Measurements from ENCODE around the gene RAB12.
A peak's percentile ranks its signal among the peaks of the same experiment; 100 is the strongest.
"Not testable (repeated sequence)": the region's sequence is repeated elsewhere in the genome, so short reads cannot be mapped to it uniquely, and the experiment has no call there.

Gene RAB12

GRCh38 chr18:8639762-8640161 lies 30.5 kb downstream of the RAB12 start:
- Histone ChIP-seq H3K9me3 (ENCODE audit: control insufficient read depth, low read length) (no peaks in the 10 kb centered on the region), H3K27me3 (ENCODE audit: control insufficient read depth, insufficient read depth, low read length, poor library complexity, severe bottlenecking) (no peaks in the 10 kb centered on the region), H3K4me3 (ENCODE audit: insufficient read depth, low read depth, low read length) (no peak overlapping the region), H3K4me1 (ENCODE audit: control insufficient read depth, insufficient read depth, low read length) (no peaks in the 10 kb centered on the region), H3K36me3 (ENCODE audit: control insufficient read depth, insufficient read depth, low read length) (peaks cover 24% of the 10 kb centered on the region), H3K27ac (ENCODE audit: insufficient read depth, low read depth, low read length, poor library complexity, severe bottlenecking) (no peak overlapping the region)
- 95 to 97% methylated on average over 11 of the region's 11 CpGs for WGBS, 2 experiments

GRCh38 chr18:8643326-8643878 lies 34.2 kb downstream of the RAB12 start:
- Histone ChIP-seq H3K4me3 (ENCODE audit: insufficient read depth, low read depth, low read length) (no peak overlapping the region), H3K9me3 (ENCODE audit: control insufficient read depth, low read length) (no peaks in the 10 kb centered on the region), H3K27ac (ENCODE audit: insufficient read depth, low read depth, low read length, poor library complexity, severe bottlenecking) (no peak overlapping the region), H3K36me3 (ENCODE audit: control insufficient read depth, insufficient read depth, low read length) (peaks cover 6% of the 10 kb centered on the region), H3K27me3 (ENCODE audit: control insufficient read depth, insufficient read depth, low read length, poor library complexity, severe bottlenecking) (no peaks in the 10 kb centered on the region), H3K4me1 (ENCODE audit: control insufficient read depth, insufficient read depth, low read length) (no peaks in the 10 kb centered on the region)
- WGBS, 2 experiments: 87 to 97% methylated on average over 2 to 3 of the region's 3 CpGs

- not testable (repeated sequence) for H3K27me3 ChIP-seq (ENCODE audit: control insufficient read depth, insufficient read depth, low read length, poor library complexity, severe bottlenecking); H3K9me3 ChIP-seq (ENCODE audit: control insufficient read depth, low read length); H3K36me3 ChIP-seq (ENCODE audit: control insufficient read depth, insufficient read depth, low read length); H3K27ac ChIP-seq (ENCODE audit: insufficient read depth, low read depth, low read length, poor library complexity, severe bottlenecking); H3K4me1 ChIP-seq (ENCODE audit: control insufficient read depth, insufficient read depth, low read length); H3K4me3 ChIP-seq (ENCODE audit: insufficient read depth, low read depth, low read length)
- WGBS, 2 experiments: 85 to 92% methylated on average over 3 of the region's 3 CpGs
These were observed 38.1 kb downstream of the RAB12 start for GRCh38 chr18:8647359-8647758.

- not testable (repeated sequence) for H3K4me3 ChIP-seq (ENCODE audit: insufficient read depth, low read depth, low read length); H3K9me3 ChIP-seq (ENCODE audit: control insufficient read depth, low read length); H3K27me3 ChIP-seq (ENCODE audit: control insufficient read depth, insufficient read depth, low read length, poor library complexity, severe bottlenecking); H3K27ac ChIP-seq (ENCODE audit: insufficient read depth, low read depth, low read length, poor library complexity, severe bottlenecking); H3K36me3 ChIP-seq (ENCODE audit: control insufficient read depth, insufficient read depth, low read length); H3K4me1 ChIP-seq (ENCODE audit: control insufficient read depth, insufficient read depth, low read length)
- 89 to 92% methylated on average over 6 to 7 of the region's 7 CpGs for WGBS, 2 experiments
These were observed 42.4 kb downstream of the RAB12 start for GRCh38 chr18:8651478-8652261.

- no peak overlapping the region for H3K4me3 ChIP-seq (ENCODE audit: insufficient read depth, low read depth, low read length)
- no peaks in the 10 kb centered on the region for H3K36me3 ChIP-seq (ENCODE audit: control insufficient read depth, insufficient read depth, low read length)
- no peaks in the 10 kb centered on the region for H3K9me3 ChIP-seq (ENCODE audit: control insufficient read depth, low read length)
- 59 to 73% methylated on average over 4 to 5 of the region's 7 CpGs for WGBS, 2 experiments
- no peak overlapping the region for H3K27ac ChIP-seq (ENCODE audit: insufficient read depth, low read depth, low read length, poor library complexity, severe bottlenecking)
- no peaks in the 10 kb centered on the region for H3K27me3 ChIP-seq (ENCODE audit: control insufficient read depth, insufficient read depth, low read length, poor library complexity, severe bottlenecking)
- no peaks in the 10 kb centered on the region for H3K4me1 ChIP-seq (ENCODE audit: control insufficient read depth, insufficient read depth, low read length)
These were observed 45.5 kb downstream of the RAB12 start for GRCh38 chr18:8654503-8655451.

GRCh38 chr18:8656232-8656631 lies 47.0 kb downstream of the RAB12 start:
- Histone ChIP-seq H3K4me3 (ENCODE audit: insufficient read depth, low read depth, low read length) (no peak overlapping the region), H3K4me1 (ENCODE audit: control insufficient read depth, insufficient read depth, low read length) (peaks cover 3% of the 10 kb centered on the region), H3K27ac (ENCODE audit: insufficient read depth, low read depth, low read length, poor library complexity, severe bottlenecking) (no peak overlapping the region), H3K36me3 (ENCODE audit: control insufficient read depth, insufficient read depth, low read length) (no peaks in the 10 kb centered on the region), H3K27me3 (ENCODE audit: control insufficient read depth, insufficient read depth, low read length, poor library complexity, severe bottlenecking) (no peaks in the 10 kb centered on the region), H3K9me3 (ENCODE audit: control insufficient read depth, low read length) (no peaks in the 10 kb centered on the region)
- WGBS, 2 experiments: 93 to 95% methylated on average over 6 of the region's 6 CpGs

GRCh38 chr18:8657050-8657820 lies 48.0 kb downstream of the RAB12 start:
- no peak overlapping the region for H3K4me3 ChIP-seq (ENCODE audit: insufficient read depth, low read depth, low read length)
- 86 to 87% methylated on average over 14 of the region's 14 CpGs for WGBS, 2 experiments
- H3K9me3 ChIP-seq (ENCODE audit: control insufficient read depth, low read length): no peaks in the 10 kb centered on the region
- peaks cover 12% of the 10 kb centered on the region for H3K4me1 ChIP-seq (ENCODE audit: control insufficient read depth, insufficient read depth, low read length)
- no peaks in the 10 kb centered on the region for H3K27me3 ChIP-seq (ENCODE audit: control insufficient read depth, insufficient read depth, low read length, poor library complexity, severe bottlenecking)
- no peaks in the 10 kb centered on the region for H3K36me3 ChIP-seq (ENCODE audit: control insufficient read depth, insufficient read depth, low read length)
- H3K27ac ChIP-seq (ENCODE audit: insufficient read depth, low read depth, low read length, poor library complexity, severe bottlenecking): peak overlapping the region; percentile 6

GRCh38 chr18:8657873-8658470 lies 48.7 kb downstream of the RAB12 start:
- H3K36me3 ChIP-seq (ENCODE audit: control insufficient read depth, insufficient read depth, low read length): no peaks in the 10 kb centered on the region
- no peaks in the 10 kb centered on the region for H3K9me3 ChIP-seq (ENCODE audit: control insufficient read depth, low read length)
- WGBS, 2 experiments: 78 to 84% methylated on average over 14 of the region's 14 CpGs
- peak overlapping the region; percentile 6 for H3K27ac ChIP-seq (ENCODE audit: insufficient read depth, low read depth, low read length, poor library complexity, severe bottlenecking)
- no peaks in the 10 kb centered on the region for H3K27me3 ChIP-seq (ENCODE audit: control insufficient read depth, insufficient read depth, low read length, poor library complexity, severe bottlenecking)
- peaks cover 19% of the 10 kb centered on the region for H3K4me1 ChIP-seq (ENCODE audit: control insufficient read depth, insufficient read depth, low read length)
- H3K4me3 ChIP-seq (ENCODE audit: insufficient read depth, low read depth, low read length): no peak overlapping the region

GRCh38 chr18:8658858-8659485 lies 49.7 kb downstream of the RAB12 start:
- H3K36me3 ChIP-seq (ENCODE audit: control insufficient read depth, insufficient read depth, low read length): no peaks in the 10 kb centered on the region
- no peaks in the 10 kb centered on the region for H3K27me3 ChIP-seq (ENCODE audit: control insufficient read depth, insufficient read depth, low read length, poor library complexity, severe bottlenecking)
- no peak overlapping the region for H3K27ac ChIP-seq (ENCODE audit: insufficient read depth, low read depth, low read length, poor library complexity, severe bottlenecking)
- H3K9me3 ChIP-seq (ENCODE audit: control insufficient read depth, low read length): no peaks in the 10 kb centered on the region
- peaks cover 27% of the 10 kb centered on the region for H3K4me1 ChIP-seq (ENCODE audit: control insufficient read depth, insufficient read depth, low read length)
- 93 to 95% methylated on average over 31 of the region's 31 CpGs for WGBS, 2 experiments
- no peak overlapping the region for H3K4me3 ChIP-seq (ENCODE audit: insufficient read depth, low read depth, low read length)

All from ectodermal cell (in vitro differentiated cells).